B cell (primary cell): Measurements from ENCODE around the gene MEAK7. TPM values are rescaled to one million over a fixed set of nuclear protein-coding genes. Genes with fewer than 3 reads are reported as not detected.

Experiments used
- ATAC-seq: fragments of 200-7000 bp; cut with Tn5 transposase; one replicate; pipeline ENCODE4 v1.10.0; 2021; ENCODE audit warnings: low read depth, mild to moderate bottlenecking, moderate number of reproducible peaks, moderate library complexity
- CTCF ChIA-PET: fragments of 350-600 bp; sonication (Branson Sonifier 250); formaldehyde crosslinking; loops from one replicate; lab custom pipeline; 2021; ENCODE audit warnings: antibody characterized with exemption, inconsistent platforms; lab: Charles Lee
- POLR2A ChIA-PET: fragments of 350-600 bp; sonication (Branson Sonifier 250); formaldehyde crosslinking; loops from one replicate; lab custom pipeline; 2021; ENCODE audit warnings: antibody characterized with exemption; lab: Charles Lee
- DNase-seq: peaks from one replicate; pipeline ENCODE4 v3.0.0; 2013
- H2AFZ ChIP-seq: 2 replicates; pipeline ENCODE4 v1.6.1; 2012; ENCODE audit warnings: mild to moderate bottlenecking, low read depth, low read length; ENCODE audit not compliant: insufficient read depth, poor library complexity, severe bottlenecking
- H3K27ac ChIP-seq, 2 donors: 1 replicate in 1 of 2; 2 replicates in 1 of 2; pipeline ENCODE4 v1.5.1; 2012 to 2013; ENCODE audit warnings: low read length in 2 of 2, mild to moderate bottlenecking in 2 of 2, moderate library complexity in 1 of 2
- H3K27me3 ChIP-seq, 4 experiments: fragments of 200-600 bp in 1 of 4; sonication (generic) in 1 of 4; replicated peaks in 1 of 4; 1 replicate in 2 of 4; 2 replicates in 2 of 4; pipeline versions ENCODE4 v1.6.1 to v1.7.0; 2013 to 2016; ENCODE audit warnings: low read length in 3 of 4, mild to moderate bottlenecking in 2 of 4, mixed read lengths in 1 of 4, moderate library complexity in 1 of 4; ENCODE audit not compliant: insufficient read depth in 4 of 4, control insufficient read depth in 3 of 4; ENCODE audit errors: control extremely low read depth in 1 of 4
- H3K36me3 ChIP-seq, 2 experiments: replicated peaks in 1 of 2; 1 replicate in 1 of 2; 2 replicates in 1 of 2; pipeline versions ENCODE4 v1.6.1 to v1.7.1; 2013; ENCODE audit warnings: low read length in 1 of 2; ENCODE audit not compliant: insufficient read depth in 2 of 2, control insufficient read depth in 1 of 2; ENCODE audit errors: control extremely low read depth in 1 of 2, extremely low read depth in 1 of 2
- H3K4me1 ChIP-seq, 2 donors: fragments of 200-600 bp in 1 of 2; sonication (generic) in 1 of 2; 1 replicate in 1 of 2; 2 replicates in 1 of 2; pipeline versions ENCODE4 v1.5.1 to v1.6.1; 2013 to 2017; ENCODE audit warnings: low read length in 2 of 2; ENCODE audit not compliant: control insufficient read depth in 2 of 2, insufficient read depth in 2 of 2
- H3K4me2 ChIP-seq: replicated peaks from 2 replicates; pipeline ENCODE3; 2012; ENCODE audit warnings: mild to moderate bottlenecking, low read depth, low read length; ENCODE audit not compliant: poor library complexity, severe bottlenecking
- H3K4me3 ChIP-seq, 5 experiments: fragments of 200-600 bp in 1 of 5; sonication (generic) in 1 of 5; 1 replicate in 3 of 5; 2 replicates in 2 of 5; pipeline versions ENCODE4 v1.5.1 to v1.7.0; 2011 to 2016; ENCODE audit warnings: low read length in 4 of 5, mild to moderate bottlenecking in 4 of 5, low read depth in 2 of 5, control low read depth in 1 of 5, moderate library complexity in 1 of 5; ENCODE audit not compliant: insufficient read depth in 1 of 5; ENCODE audit errors: control extremely low read depth in 1 of 5, extremely low read depth in 1 of 5
- H3K79me2 ChIP-seq: fragments of 200-600 bp; sonication (generic); one replicate; pipeline ENCODE4 v1.6.0; 2016; ENCODE audit warnings: low read length; ENCODE audit not compliant: control insufficient read depth, insufficient read depth
- H3K9ac ChIP-seq: fragments of 200-600 bp; sonication (generic); 2 replicates; pipeline ENCODE4 v1.6.1; 2017; ENCODE audit warnings: mild to moderate bottlenecking, low read length, moderate library complexity
- H3K9me3 ChIP-seq, 3 donors: one replicate each; pipeline versions ENCODE4 v1.6.1 to v1.7.1; 2013; ENCODE audit warnings: low read length in 2 of 3; ENCODE audit not compliant: control insufficient read depth in 2 of 3, insufficient read depth in 1 of 3; ENCODE audit errors: control extremely low read depth in 1 of 3
- H4K20me1 ChIP-seq: 2 replicates; pipeline ENCODE4 v1.6.0; 2012; ENCODE audit warnings: mild to moderate bottlenecking, low read length; ENCODE audit not compliant: insufficient read depth, control insufficient read depth, poor library complexity, severe bottlenecking
- H3K27ac Mint-ChIP-seq: one replicate; pipeline ENCODE4 v1.8.0; 2021; ENCODE audit warnings: mixed read lengths
- H3K27me3 Mint-ChIP-seq: one replicate; pipeline ENCODE4 v1.8.0; 2021; ENCODE audit warnings: mixed read lengths
- H3K4me1 Mint-ChIP-seq: one replicate; pipeline ENCODE4 v1.8.0; 2021; ENCODE audit warnings: mixed read lengths
- H3K4me3 Mint-ChIP-seq: one replicate; pipeline ENCODE4 v1.8.0; 2021; ENCODE audit warnings: mixed read lengths
- H3K9me3 Mint-ChIP-seq: one replicate; pipeline ENCODE4 v1.8.0; 2022; ENCODE audit warnings: mixed read lengths; ENCODE audit not compliant: insufficient read depth
- CTCF ChIP-seq: fragments of 200-600 bp; IDR thresholded peaks from one replicate; pipeline ENCODE4 v1.8.0; 2022; ENCODE audit warnings: antibody characterized with exemption, mild to moderate bottlenecking
- EZH2 ChIP-seq: IDR thresholded peaks from 2 replicates; pipeline ENCODE4 v1.6.1; 2012; ENCODE audit warnings: borderline replicate concordance, low read depth, mild to moderate bottlenecking, moderate library complexity, low read length; ENCODE audit not compliant: insufficient read depth, poor library complexity, severe bottlenecking
- WGBS: methylation state at CpG from one replicate; pipeline ENCODE4 v1.1.5; 2013; ENCODE audit warnings: missing lambda C conversion rate; ENCODE audit not compliant: insufficient coverage; 5-methylcytosine and 5-hydroxymethylcytosine counted together
- intact Hi-C: fragments of 100-400 bp; cut with micrococcal nuclease; formaldehyde crosslinking; loops from one replicate; pipeline ENCODE4 v1.10.0; 2022
- polyA plus RNA-seq: library from polyadenylated mRNA; depleted of rRNA; stranded (reverse); fragments of >200 nt; gene quantifications from 2 replicates; pipeline ENCODE4 v1.2.3, GENCODE V29; 2012
- total RNA-seq, 2 donors: library from RNA; stranded (reverse); fragments of 120-200 nt in 1 of 2; gene quantifications; 1 replicate in 1 of 2; 2 replicates in 1 of 2; pipeline versions ENCODE4 v1.2.3 to v1.2.4, GENCODE V29; 2013 to 2022

MEAK7 gene
- total and polyA plus RNA-seq, 2 donors (not counting 1 experiment from before 2014, with no cell fraction given): 3.9 to 19.3 TPM

DNA sequence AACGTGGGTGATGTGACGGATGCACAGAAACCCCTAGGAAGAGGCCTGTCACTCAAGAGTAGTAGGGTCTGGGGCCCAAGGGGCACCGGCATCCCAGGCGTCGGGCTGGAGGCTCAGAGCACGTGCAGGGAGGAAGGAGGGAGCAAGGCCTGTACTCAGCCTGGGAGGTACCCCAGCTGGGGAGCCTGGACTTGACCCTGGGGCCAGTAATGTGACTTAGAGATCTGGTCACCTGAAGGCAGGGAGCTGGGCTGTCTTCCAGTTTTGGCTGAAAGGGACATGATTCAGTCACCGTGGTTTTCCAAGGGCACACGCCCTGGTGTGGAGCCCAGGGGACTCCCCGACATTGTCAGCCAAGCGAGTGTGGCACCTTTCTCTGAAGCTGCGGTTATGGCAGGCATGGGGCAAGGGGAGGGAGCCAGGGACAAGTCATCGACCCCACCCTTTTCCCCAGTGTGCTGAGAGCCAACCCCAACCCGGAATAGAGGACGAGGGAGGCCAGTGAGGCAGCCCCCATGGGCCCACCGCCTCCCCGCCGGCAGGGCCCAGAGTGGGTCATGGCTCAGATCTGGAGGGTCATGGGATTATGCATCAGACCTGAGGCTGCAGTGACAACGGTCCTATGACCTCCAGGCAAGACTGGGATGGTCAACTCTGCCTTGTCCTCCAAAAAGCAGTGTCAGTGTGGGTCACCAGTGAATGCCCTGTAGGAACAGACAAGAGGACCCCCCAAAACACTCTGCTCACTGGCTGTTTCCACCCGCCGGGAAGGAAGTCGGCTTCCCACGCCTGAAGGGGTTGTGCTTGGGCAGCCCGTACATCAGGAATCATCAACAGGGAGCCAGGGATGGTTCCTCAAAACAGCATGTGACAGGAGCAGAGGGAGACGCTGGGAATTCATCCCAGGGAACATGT lies 41.9 kb downstream of the MEAK7 start:
- no peaks in the 10 kb centered on the region for H3K4me1 Mint-ChIP-seq
- Histone ChIP-seq H3K4me3 (no peak overlapping the region), H3K4me2 (no peak overlapping the region), H2AFZ (no peak overlapping the region), H3K27me3 (no peaks in the 10 kb centered on the region), H3K79me2 (no peaks in the 10 kb centered on the region), H3K4me1 (no peaks in the 10 kb centered on the region), H3K9ac (no peak overlapping the region), H3K36me3 (peaks cover 0 to 8% of the 10 kb centered on the region in 2 experiments), H3K9me3 (peaks cover under 1 to 12% (median 10%) of the 10 kb centered on the region in 3 donors), H4K20me1 (no peaks in the 10 kb centered on the region), H3K27ac (no peak overlapping the region)
- TF ChIP-seq EZH2 (no peak), CTCF (no peak)
- no peak for ATAC-seq
- H3K27ac Mint-ChIP-seq: no peak overlapping the region
- DNase-seq: no peak
- 91% methylated on average over 24 of the region's 24 CpGs for WGBS
- peaks cover 7% of the 10 kb centered on the region for H3K9me3 Mint-ChIP-seq
- intact Hi-C loops: no loop called here
- no peaks in the 10 kb centered on the region for H3K27me3 Mint-ChIP-seq
- H3K4me3 Mint-ChIP-seq: no peak overlapping the region
- ChIA-PET CTCF (no interaction called here), POLR2A (no interaction called here)
